Measurements from ENCODE around the gene RBM33. TPM values are rescaled to one million over a fixed set of nuclear protein-coding genes. Genes with fewer than 3 reads are reported as not detected.

Gene RBM33
- total RNA-seq, 1 experiment from 2014 or later, result 61.1 TPM

GRCh38 chr7:155798673-155799439, 154.4 kb downstream of the RBM33 start:
- no peak for DNase-seq (ENCODE audit: low read depth, low spot score)
- in situ Hi-C loops (cut with HindIII; ENCODE audit: low pct_unique_long_range_greater_than_20kb, low sequenced_read_pairs), result no loop called here
- ATAC-seq, result no peak
- BruUV-seq (replicated peaks), result no TSS peak
- Histone ChIP-seq H3K4me1 (ENCODE audit: control insufficient read depth, insufficient read depth, low read length) (no peaks in the 10 kb centered on the region; the same call in 1 of the 2 replicates), H3K27ac (ENCODE audit: low read length) (no peak overlapping the region), H3K9me3 (ENCODE audit: control insufficient read depth, insufficient read depth, low read depth, low read length) (no peaks in the 10 kb centered on the region), H3K4me3 (ENCODE audit: low read depth in 2 of 2, low read length in 2 of 2) (no peak overlapping the region), H3K27me3 (ENCODE audit: control insufficient read depth, insufficient read depth, low read length) (no peaks in the 10 kb centered on the region), H3K36me3 (ENCODE audit: control insufficient read depth, insufficient read depth, low read length) (no peaks in the 10 kb centered on the region)
- ChIA-PET CTCF (no interaction called here), POLR2A (no interaction called here)
- intact Hi-C loops (cut with micrococcal nuclease; ENCODE audit: unreplicated experiment), result loop anchor here (5.0 kb wide), 3 partner anchors 673 to 1028 kb away; no protein-coding TSS in a partner anchor
- TF ChIP-seq TCF7L2 (IDR thresholded peaks at IDR 0.05; ENCODE audit: low read depth, low read length), result no peak

- ChIA-PET POLR2A (no interaction called here), CTCF (no interaction called here)
- intact Hi-C loops (cut with micrococcal nuclease; ENCODE audit: unreplicated experiment), result loop anchor here (5.0 kb wide), 3 partner anchors 673 to 1028 kb away; no protein-coding TSS in a partner anchor
- H3K4me1 ChIP-seq (ENCODE audit: control insufficient read depth, insufficient read depth, low read length), result no peaks in the 10 kb centered on the region; the same call in 1 of the 2 replicates
- ATAC-seq (no peak), DNase-seq (ENCODE audit: low read depth, low spot score) (no peak)
- H3K9me3 ChIP-seq (ENCODE audit: control insufficient read depth, insufficient read depth, low read depth, low read length), result no peaks in the 10 kb centered on the region
- in situ Hi-C loops (cut with HindIII; ENCODE audit: low pct_unique_long_range_greater_than_20kb, low sequenced_read_pairs), result no loop called here
- no TSS peak for BruUV-seq (replicated peaks)
- TF ChIP-seq CTCF (IDR thresholded peaks at IDR 0.05), result no peak
- TF ChIP-seq TCF7L2 (IDR thresholded peaks at IDR 0.05; ENCODE audit: low read depth, low read length), result no peak
- TF ChIP-seq REST (IDR thresholded peaks at IDR 0.05; ENCODE audit: insufficient read depth in 1 of 2, low read depth in 2 of 2, low read length in 1 of 2), result no peak
- no peak for TF ChIP-seq SIN3A (IDR thresholded peaks at IDR 0.05; ENCODE audit: borderline replicate concordance, insufficient read depth, low read depth, low read length)
- TF ChIP-seq POLR2AphosphoS5 (IDR thresholded peaks at IDR 0.05; ENCODE audit: low read depth, low read length), result no peak
- H3K27ac ChIP-seq (ENCODE audit: low read length), result no peak overlapping the region
- H3K4me3 ChIP-seq (ENCODE audit: low read depth in 2 of 2, low read length in 2 of 2), result no peak overlapping the region
- H3K27me3 ChIP-seq (ENCODE audit: control insufficient read depth, insufficient read depth, low read length), result no peaks in the 10 kb centered on the region
- H3K36me3 ChIP-seq (ENCODE audit: control insufficient read depth, insufficient read depth, low read length), result no peaks in the 10 kb centered on the region
Observed at GRCh38 chr7:155799514-155799913, 155.1 kb downstream of the RBM33 start.

GRCh38 chr7:155800301-155800700, 155.8 kb downstream of the RBM33 start:
- TF ChIP-seq REST (IDR thresholded peaks at IDR 0.05; ENCODE audit: insufficient read depth in 1 of 2, low read depth in 2 of 2, low read length in 1 of 2) (no peak), SIN3A (IDR thresholded peaks at IDR 0.05; ENCODE audit: borderline replicate concordance, insufficient read depth, low read depth, low read length) (no peak), TCF7L2 (IDR thresholded peaks at IDR 0.05; ENCODE audit: low read depth, low read length) (no peak), CTCF (IDR thresholded peaks at IDR 0.05) (no peak), POLR2AphosphoS5 (IDR thresholded peaks at IDR 0.05; ENCODE audit: low read depth, low read length) (no peak)
- Histone ChIP-seq H3K4me3 (ENCODE audit: low read depth in 2 of 2, low read length in 2 of 2) (no peak overlapping the region), H3K36me3 (ENCODE audit: control insufficient read depth, insufficient read depth, low read length) (no peaks in the 10 kb centered on the region), H3K4me1 (ENCODE audit: control insufficient read depth, insufficient read depth, low read length) (no peaks in the 10 kb centered on the region; the same call in 1 of the 2 replicates), H3K27me3 (ENCODE audit: control insufficient read depth, insufficient read depth, low read length) (no peaks in the 10 kb centered on the region), H3K27ac (ENCODE audit: low read length) (no peak overlapping the region), H3K9me3 (ENCODE audit: control insufficient read depth, insufficient read depth, low read depth, low read length) (no peaks in the 10 kb centered on the region)
- DNase-seq (ENCODE audit: low read depth, low spot score) (no peak), ATAC-seq (no peak)
- intact Hi-C loops (cut with micrococcal nuclease; ENCODE audit: unreplicated experiment), result no loop called here
- in situ Hi-C loops (cut with HindIII; ENCODE audit: low pct_unique_long_range_greater_than_20kb, low sequenced_read_pairs), result no loop called here
- ChIA-PET POLR2A (no interaction called here), CTCF (no interaction called here)
- BruUV-seq (replicated peaks), result no TSS peak
